ENCODE measurements around the gene LCNL1.

The LCNL1 gene

DNA sequence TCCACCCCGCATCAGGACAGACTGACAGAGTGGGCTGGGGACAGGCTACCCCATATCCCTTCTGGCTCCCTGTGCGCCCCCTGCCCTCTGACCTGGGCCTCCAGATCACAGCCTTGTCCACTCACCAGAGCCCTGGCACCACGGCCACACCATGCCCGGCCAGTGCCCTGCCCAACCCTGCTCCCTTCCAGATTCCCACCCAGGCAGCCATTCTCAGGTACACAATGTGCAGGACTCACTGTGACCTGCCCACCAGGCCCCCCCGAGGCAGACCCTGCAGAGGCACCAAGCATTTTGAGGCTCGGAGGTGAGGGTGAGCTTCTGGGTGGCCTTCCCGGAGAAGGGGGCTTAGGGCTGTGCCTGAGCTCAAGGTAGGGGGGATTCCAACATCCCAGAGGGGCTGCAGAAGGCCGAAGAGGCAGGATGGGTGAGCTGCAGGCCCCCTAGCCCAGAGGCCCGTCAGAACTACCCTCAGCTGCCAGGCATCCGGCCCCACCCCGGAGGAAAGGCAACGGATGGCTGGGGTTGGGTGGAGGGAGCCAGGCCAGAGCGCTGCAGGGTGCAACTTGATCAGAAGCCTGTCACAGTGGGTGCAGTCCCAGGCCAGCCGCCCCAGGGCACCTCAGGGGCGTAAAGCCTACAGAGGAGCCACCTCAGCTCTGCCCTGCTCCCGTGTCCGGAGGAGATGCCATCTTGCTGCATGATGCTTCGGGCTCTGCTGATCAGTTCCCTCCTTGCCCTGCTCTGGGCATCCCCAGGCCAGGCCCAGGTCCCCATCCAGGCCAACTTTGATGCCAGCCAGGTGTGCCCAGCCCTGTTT, at the start of gene LCNL1:
Gene LCNL1 (plus strand): TSS at position 762 of the 820 bp plus-strand sequence. CDS start 594 bp downstream, outside the sequence.
- Histone ChIP-seq H3K4me3 (no peak within 1 kb of the TSS), H3K27ac (no peak within 1 kb of the TSS), H3K4me1 (peaks cover 0 to 21% (median 14%) of the 10 kb centered on the region in 4 donors), H3K36me3 (no peaks in the 10 kb centered on the region), H3K27me3 (peaks cover 0 to 81% of the 10 kb centered on the region in 2 donors), H3K9me3 (no peaks in the 10 kb centered on the region)
- intact Hi-C loops (cut with DNase I; ENCODE audit: low total_unique reads) = no loop called here
- TF ChIP-seq, protein P1, sequence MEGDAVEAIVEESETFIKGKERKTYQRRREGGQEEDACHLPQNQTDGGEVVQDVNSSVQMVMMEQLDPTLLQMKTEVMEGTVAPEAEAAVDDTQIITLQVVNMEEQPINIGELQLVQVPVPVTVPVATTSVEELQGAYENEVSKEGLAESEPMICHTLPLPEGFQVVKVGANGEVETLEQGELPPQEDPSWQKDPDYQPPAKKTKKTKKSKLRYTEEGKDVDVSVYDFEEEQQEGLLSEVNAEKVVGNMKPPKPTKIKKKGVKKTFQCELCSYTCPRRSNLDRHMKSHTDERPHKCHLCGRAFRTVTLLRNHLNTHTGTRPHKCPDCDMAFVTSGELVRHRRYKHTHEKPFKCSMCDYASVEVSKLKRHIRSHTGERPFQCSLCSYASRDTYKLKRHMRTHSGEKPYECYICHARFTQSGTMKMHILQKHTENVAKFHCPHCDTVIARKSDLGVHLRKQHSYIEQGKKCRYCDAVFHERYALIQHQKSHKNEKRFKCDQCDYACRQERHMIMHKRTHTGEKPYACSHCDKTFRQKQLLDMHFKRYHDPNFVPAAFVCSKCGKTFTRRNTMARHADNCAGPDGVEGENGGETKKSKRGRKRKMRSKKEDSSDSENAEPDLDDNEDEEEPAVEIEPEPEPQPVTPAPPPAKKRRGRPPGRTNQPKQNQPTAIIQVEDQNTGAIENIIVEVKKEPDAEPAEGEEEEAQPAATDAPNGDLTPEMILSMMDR (IDR thresholded peaks at IDR 0.05) = no peak
- no peak for DNase-seq

DNA sequence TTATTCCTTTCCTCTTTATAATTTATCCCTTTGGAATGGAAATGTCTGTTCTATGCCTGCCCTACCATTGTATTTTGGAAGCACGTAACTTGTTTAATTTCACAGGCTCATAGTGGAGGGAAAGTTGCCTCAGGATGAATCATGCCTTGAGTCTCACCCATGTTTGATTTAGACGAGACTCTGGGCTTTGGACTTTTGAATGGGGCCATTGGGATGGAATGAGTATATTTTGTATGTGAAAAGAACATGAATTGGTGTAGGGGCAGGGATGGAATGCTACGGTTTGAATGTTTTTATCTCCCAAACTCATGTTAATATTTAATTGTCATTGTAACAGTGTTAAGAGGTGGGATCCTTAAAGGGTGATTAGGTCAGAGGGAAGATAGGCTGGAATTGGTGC, 48.5 kb upstream of the LCNL1 start:
- peaks cover 0 to 14% (median 9%) of the 10 kb centered on the region in 4 donors for H3K4me1 ChIP-seq
- H3K36me3 ChIP-seq = peaks cover 5 to 16% (median 7%) of the 10 kb centered on the region in 3 donors
- intact Hi-C loops (cut with DNase I; ENCODE audit: low total_unique reads) = no loop called here
- no peaks in the 10 kb centered on the region for H3K27me3 ChIP-seq
- no peak overlapping the region for H3K27ac ChIP-seq
- no peaks in the 10 kb centered on the region for H3K9me3 ChIP-seq
- TF ChIP-seq, protein P1 (IDR thresholded peaks at IDR 0.05) = no peak
- no peak overlapping the region for H3K4me3 ChIP-seq
- no peak for DNase-seq

DNA sequence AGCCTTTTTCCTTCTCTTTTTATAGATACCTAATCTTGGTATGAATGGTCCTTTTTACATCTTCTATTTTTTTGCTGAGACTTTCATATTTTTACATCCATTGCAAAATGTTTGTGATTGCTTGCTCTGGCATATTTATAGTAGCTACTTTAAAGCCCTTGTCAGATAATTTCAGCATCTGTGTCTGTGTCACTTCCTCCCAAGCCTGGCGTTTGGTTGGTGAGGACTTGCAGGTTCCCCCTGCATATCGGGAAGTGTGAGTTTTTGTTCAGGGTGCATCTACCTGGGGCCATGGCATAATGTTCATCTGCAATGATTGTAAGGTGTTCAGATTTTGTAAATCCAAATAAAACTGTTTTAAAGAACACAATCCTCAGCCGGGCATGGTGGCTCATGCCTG, 47.1 kb upstream of the LCNL1 start:
- Histone ChIP-seq H3K36me3 (peaks cover 11 to 30% (median 18%) of the 10 kb centered on the region in 3 donors), H3K4me3 (no peak overlapping the region), H3K27ac (no peak overlapping the region), H3K9me3 (no peaks in the 10 kb centered on the region), H3K4me1 (peaks cover 0 to 13% (median 8%) of the 10 kb centered on the region in 4 donors), H3K27me3 (no peaks in the 10 kb centered on the region)
- TF ChIP-seq, protein P1 (IDR thresholded peaks at IDR 0.05) = no peak
- intact Hi-C loops (cut with DNase I; ENCODE audit: low total_unique reads) = no loop called here
- DNase-seq = no peak

DNA sequence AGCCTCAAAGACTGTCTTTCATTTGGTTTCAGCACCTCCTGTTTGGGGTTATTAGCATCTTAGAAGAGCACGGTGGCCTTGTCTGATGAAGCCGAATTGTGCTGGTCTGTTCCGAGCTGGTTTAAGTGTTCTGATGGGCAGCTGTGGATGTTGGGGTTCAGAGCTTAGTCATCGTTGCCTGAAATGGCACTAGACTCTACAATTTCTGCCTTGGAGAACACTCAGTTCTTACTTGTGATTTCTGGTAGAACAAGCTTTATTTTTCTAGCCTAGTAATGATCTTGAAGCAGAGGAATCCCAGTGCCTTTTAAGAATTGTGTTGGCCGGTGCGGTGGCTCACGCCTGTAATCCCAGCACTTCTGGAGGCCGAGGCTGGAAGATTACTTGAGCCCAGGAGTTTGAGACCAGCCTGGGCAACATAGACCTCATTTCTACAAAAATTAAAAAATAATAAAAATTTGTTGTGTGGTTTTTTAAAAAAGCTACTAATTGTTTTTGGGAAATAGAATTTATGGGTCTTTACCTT, 46.1 kb upstream of the LCNL1 start:
- no peak overlapping the region for H3K4me3 ChIP-seq
- no peaks in the 10 kb centered on the region for H3K27me3 ChIP-seq
- H3K9me3 ChIP-seq = no peaks in the 10 kb centered on the region
- H3K4me1 ChIP-seq = peaks cover 0 to 19% (median 9%) of the 10 kb centered on the region in 4 donors
- peaks cover 21 to 40% (median 29%) of the 10 kb centered on the region in 3 donors for H3K36me3 ChIP-seq
- intact Hi-C loops (cut with DNase I; ENCODE audit: low total_unique reads) = no loop called here
- no peak overlapping the region for H3K27ac ChIP-seq
- TF ChIP-seq, protein P1 (IDR thresholded peaks at IDR 0.05) = no peak
- DNase-seq = no peak

DNA sequence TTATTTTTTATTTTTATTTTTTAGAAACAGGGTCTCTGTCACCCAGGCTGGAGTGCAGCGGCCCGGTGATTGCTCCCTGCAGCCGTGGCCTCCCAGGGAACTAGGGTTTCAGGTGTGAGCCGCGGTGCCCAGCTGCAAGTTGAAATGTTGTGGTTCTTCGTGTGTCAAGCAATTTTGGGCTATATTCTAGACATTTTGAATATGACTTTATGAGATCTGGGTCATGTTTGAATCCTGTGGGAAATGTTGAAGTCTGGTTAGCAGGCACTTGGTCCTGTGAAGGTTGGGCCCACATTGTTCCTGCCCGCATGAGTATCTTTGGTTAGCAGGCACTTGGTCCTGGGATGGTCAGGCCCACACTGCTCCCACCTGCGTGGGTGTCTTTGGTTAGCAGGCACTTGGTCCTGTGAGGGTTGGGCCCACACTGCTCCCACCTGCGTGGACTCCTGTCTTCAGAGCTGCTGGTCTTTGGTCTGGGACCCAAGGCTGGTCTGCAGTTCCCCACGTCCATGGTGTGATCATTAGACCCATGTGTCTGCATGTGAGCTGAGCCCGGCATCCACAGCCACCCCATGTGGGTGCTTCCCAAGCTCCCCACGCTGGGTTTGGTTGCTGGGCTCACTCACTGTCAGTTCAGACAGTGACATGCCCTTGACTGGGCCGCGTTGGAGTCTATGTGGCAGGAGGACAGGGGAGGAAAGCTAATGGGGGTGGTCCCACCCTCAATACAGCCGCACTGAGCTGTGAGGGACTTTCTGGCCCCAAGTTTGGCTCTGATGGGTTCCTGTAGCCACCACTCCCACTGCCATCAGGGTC, 45.4 kb upstream of the LCNL1 start:
- Histone ChIP-seq H3K4me3 (no peak overlapping the region), H3K4me1 (peaks cover 0 to 20% (median 13%) of the 10 kb centered on the region in 4 donors), H3K9me3 (no peaks in the 10 kb centered on the region), H3K27me3 (no peaks in the 10 kb centered on the region), H3K27ac (no peak overlapping the region), H3K36me3 (peaks cover 28 to 47% (median 36%) of the 10 kb centered on the region in 3 donors)
- intact Hi-C loops (cut with DNase I; ENCODE audit: low total_unique reads) = no loop called here
- no peak for DNase-seq
- TF ChIP-seq, protein P1 (IDR thresholded peaks at IDR 0.05) = no peak
